Karpas-422 (cell line): ENCODE measurements around the gene ZSCAN2. TPM values are rescaled to one million over a fixed set of nuclear protein-coding genes. Genes with fewer than 3 reads are reported as not detected.
"Not testable (repeated sequence)": the region's sequence is repeated elsewhere in the genome, so short reads cannot be mapped to it uniquely, and the experiment has no call there.

ENCODE experiments used
- DNase-seq: peaks from one replicate; pipeline ENCODE4 v3.0.0-alpha.2; 2015
- H2AFZ ChIP-seq: fragments of 200-600 bp; sonication (generic); 2 replicates; pipeline ENCODE4 v1.6.1; 2014; ENCODE audit warnings: antibody characterized with exemption, low read length, mixed read lengths
- H3K27ac ChIP-seq: fragments of 200-600 bp; sonication (generic); 2 replicates; pipeline ENCODE4 v1.5.1; 2014; ENCODE audit warnings: mild to moderate bottlenecking, low read length, moderate library complexity
- H3K27me3 ChIP-seq: fragments of 200-600 bp; sonication (generic); 2 replicates; pipeline ENCODE4 v1.6.1; 2014; ENCODE audit warnings: low read length, mixed read lengths
- H3K36me3 ChIP-seq: fragments of 200-600 bp; sonication (generic); 2 replicates; pipeline ENCODE4 v1.6.1; 2014; ENCODE audit warnings: low read length, mixed read lengths; ENCODE audit not compliant: insufficient read depth
- H3K4me1 ChIP-seq: fragments of 200-600 bp; sonication (generic); 2 replicates; pipeline ENCODE4 v1.6.1; 2014; ENCODE audit warnings: mild to moderate bottlenecking, low read length, mixed read lengths
- H3K4me2 ChIP-seq: fragments of 200-600 bp; sonication (generic); 2 replicates; pipeline ENCODE4 v1.6.1; 2014; ENCODE audit warnings: low read length, low read depth, mild to moderate bottlenecking; ENCODE audit not compliant: poor library complexity, severe bottlenecking
- H3K4me3 ChIP-seq: fragments of 200-600 bp; sonication (generic); 2 replicates; pipeline ENCODE4 v1.5.1; 2014; ENCODE audit warnings: mild to moderate bottlenecking, antibody characterized with exemption, low read length, mixed read lengths
- H3K79me2 ChIP-seq: fragments of 200-600 bp; sonication (generic); 2 replicates; pipeline ENCODE4 v1.6.1; 2014; ENCODE audit warnings: mild to moderate bottlenecking, low read length, mixed read lengths
- H3K9ac ChIP-seq: fragments of 200-600 bp; sonication (generic); 2 replicates; pipeline ENCODE4 v1.6.0; 2014; ENCODE audit warnings: low read length
- H3K9me2 ChIP-seq: fragments of 200-600 bp; sonication (generic), shearing (Covaris generic); replicated peaks from 2 replicates; pipeline ENCODE4 v1.6.0; 2014; ENCODE audit warnings: mild to moderate bottlenecking, low read length, moderate library complexity; ENCODE audit not compliant: insufficient read depth
- H3K9me3 ChIP-seq: fragments of 300-700, 200-600 bp; sonication (generic); 2 replicates; pipeline ENCODE4 v1.6.1; 2014; ENCODE audit warnings: low read length, mixed read lengths
- H4K20me1 ChIP-seq: fragments of 200-600 bp; sonication (generic); 2 replicates; pipeline ENCODE4 v1.6.1; 2014; ENCODE audit warnings: mild to moderate bottlenecking, antibody characterized with exemption, low read length, low read depth; ENCODE audit not compliant: insufficient read depth
- total RNA-seq: library from RNA; depleted of rRNA; stranded (reverse); fragments of >200 nt; shearing (Covaris generic); gene quantifications from 2 replicates; pipeline ENCODE4 v1.2.3, GENCODE V29; 2014; ENCODE audit warnings: low replicate concordance; rRNA removed

Gene ZSCAN2
- total RNA-seq: 21.8 and 27.2 TPM in 2 replicates

GRCh38 chr15:84600687-84601554 is at the start of gene ZSCAN2:
Gene ZSCAN2 (plus strand): TSS chr15:84601009. CDS start chr15:84603928, 2,919 bp downstream.
- DNase-seq: peak; percentile 97
- H3K27me3 ChIP-seq: no peaks in the 10 kb centered on the region
- H3K4me1 ChIP-seq: peaks cover 44% of the 10 kb centered on the region
- no peak within 1 kb of the TSS for H3K27ac ChIP-seq
- H4K20me1 ChIP-seq: no peaks in the 10 kb centered on the region
- H3K9ac ChIP-seq: peak within 1 kb of the TSS; percentile 78
- H3K4me3 ChIP-seq: peak within 1 kb of the TSS; percentile 92
- H3K79me2 ChIP-seq: peaks cover 27% of the 10 kb centered on the region
- H2AFZ ChIP-seq: peak within 1 kb of the TSS; percentile 95
- no peaks in the 10 kb centered on the region for H3K9me2 ChIP-seq
- peak within 1 kb of the TSS; percentile 100 for H3K4me2 ChIP-seq
- H3K9me3 ChIP-seq: no peaks in the 10 kb centered on the region
- 0 out of 2 replicates have a peak, but pooled peaks cover 6% of the 10 kb centered on the region for H3K36me3 ChIP-seq

- H3K9ac ChIP-seq, H3K9me3 ChIP-seq, DNase-seq, H3K4me2 ChIP-seq, H3K4me3 ChIP-seq, H3K4me1 ChIP-seq, H3K27me3 ChIP-seq, H3K79me2 ChIP-seq, H3K27ac ChIP-seq, H3K36me3 ChIP-seq, H2AFZ ChIP-seq, H3K9me2 ChIP-seq, H4K20me1 ChIP-seq: not testable (repeated sequence)
These were observed 49.2 kb upstream of the ZSCAN2 start for GRCh38 chr15:84551624-84552023.

- H3K4me3 ChIP-seq: no peak overlapping the region
- no peak overlapping the region for H3K9ac ChIP-seq
- no peaks in the 10 kb centered on the region for H3K79me2 ChIP-seq
- H3K9me3 ChIP-seq: no peaks in the 10 kb centered on the region
- no peak for DNase-seq
- H3K4me2 ChIP-seq: no peak overlapping the region
- no peak overlapping the region for H3K27ac ChIP-seq
- H2AFZ ChIP-seq: no peak overlapping the region
- no peaks in the 10 kb centered on the region for H3K36me3 ChIP-seq
- H4K20me1 ChIP-seq: no peaks in the 10 kb centered on the region
- H3K27me3 ChIP-seq: no peaks in the 10 kb centered on the region
- no peaks in the 10 kb centered on the region for H3K9me2 ChIP-seq
- H3K4me1 ChIP-seq: no peaks in the 10 kb centered on the region
These were observed 47.9 kb upstream of the ZSCAN2 start for GRCh38 chr15:84552896-84553295.

- not testable (repeated sequence) for H3K36me3 ChIP-seq, H3K4me1 ChIP-seq, DNase-seq, H4K20me1 ChIP-seq, H3K9me3 ChIP-seq, H3K4me2 ChIP-seq, H3K4me3 ChIP-seq, H3K9me2 ChIP-seq, H3K9ac ChIP-seq, H3K27me3 ChIP-seq, H3K79me2 ChIP-seq, H2AFZ ChIP-seq, H3K27ac ChIP-seq
These were observed 44.1 kb upstream of the ZSCAN2 start for GRCh38 chr15:84556690-84557089.

- H3K9me2 ChIP-seq, DNase-seq, H3K79me2 ChIP-seq, H3K36me3 ChIP-seq, H2AFZ ChIP-seq, H3K4me3 ChIP-seq, H3K9me3 ChIP-seq, H3K9ac ChIP-seq, H3K27me3 ChIP-seq, H3K4me2 ChIP-seq, H4K20me1 ChIP-seq, H3K4me1 ChIP-seq, H3K27ac ChIP-seq: not testable (repeated sequence)
These were observed 32.8 kb upstream of the ZSCAN2 start for GRCh38 chr15:84568021-84568420.

GRCh38 chr15:84570164-84570735 is 30.6 kb upstream of the ZSCAN2 start:
- no peaks in the 10 kb centered on the region for H3K79me2 ChIP-seq
- H2AFZ ChIP-seq: peak overlapping the region; percentile 95
- H3K9me3 ChIP-seq: no peaks in the 10 kb centered on the region
- H3K27ac ChIP-seq: no peak overlapping the region
- no peaks in the 10 kb centered on the region for H3K27me3 ChIP-seq
- peak overlapping the region; percentile 70 for H3K9ac ChIP-seq
- peak; percentile 67 for DNase-seq
- peak overlapping the region; percentile 90 for H3K4me2 ChIP-seq
- H3K4me3 ChIP-seq: peak overlapping the region; percentile 73
- no peaks in the 10 kb centered on the region for H3K36me3 ChIP-seq
- H3K9me2 ChIP-seq: no peaks in the 10 kb centered on the region
- H4K20me1 ChIP-seq: no peaks in the 10 kb centered on the region
- peaks cover 7% of the 10 kb centered on the region for H3K4me1 ChIP-seq

GRCh38 chr15:84572231-84572630 is 28.6 kb upstream of the ZSCAN2 start:
- Histone ChIP-seq H3K9ac (no peak overlapping the region), H3K4me1 (peaks cover 7% of the 10 kb centered on the region), H3K79me2 (no peaks in the 10 kb centered on the region), H3K27me3 (no peaks in the 10 kb centered on the region), H3K4me2 (no peak overlapping the region), H4K20me1 (no peaks in the 10 kb centered on the region), H3K36me3 (no peaks in the 10 kb centered on the region), H3K4me3 (no peak overlapping the region), H2AFZ (no peak overlapping the region), H3K9me3 (no peaks in the 10 kb centered on the region), H3K9me2 (no peaks in the 10 kb centered on the region), H3K27ac (no peak overlapping the region)
- no peak for DNase-seq

- Histone ChIP-seq H3K4me2 (no peak overlapping the region), H2AFZ (no peak overlapping the region), H3K4me3 (no peak overlapping the region), H4K20me1 (no peaks in the 10 kb centered on the region), H3K27me3 (no peaks in the 10 kb centered on the region), H3K79me2 (no peaks in the 10 kb centered on the region), H3K9me2 (no peaks in the 10 kb centered on the region), H3K36me3 (no peaks in the 10 kb centered on the region), H3K9me3 (no peaks in the 10 kb centered on the region), H3K4me1 (0 out of 2 replicates have a peak, but pooled peaks cover 2% of the 10 kb centered on the region), H3K9ac (no peak overlapping the region), H3K27ac (no peak overlapping the region)
- DNase-seq: no peak
These were observed 25.3 kb upstream of the ZSCAN2 start for GRCh38 chr15:84575493-84575892.
